Colonic mucosa (tissue), 4 donors: ENCODE results near the gene LCNL1. TPM values are rescaled to one million over a fixed set of nuclear protein-coding genes. Genes with fewer than 3 reads are reported as not detected.

Experiments
- DNase-seq: peaks from one replicate; pipeline ENCODE4 v3.0.0-alpha.2; 2020
- H3K27ac ChIP-seq: fragments of 200-600 bp; one replicate; pipeline ENCODE4 v1.8.0; 2021
- H3K27me3 ChIP-seq: fragments of 200-600 bp; one replicate; pipeline ENCODE4 v1.8.0; 2021
- H3K36me3 ChIP-seq: fragments of 200-600 bp; one replicate; pipeline ENCODE4 v1.8.0; 2021
- H3K4me1 ChIP-seq: fragments of 200-600 bp; one replicate; pipeline ENCODE4 v1.8.0; 2021; ENCODE audit warnings: mild to moderate bottlenecking
- H3K4me3 ChIP-seq: fragments of 200-600 bp; one replicate; pipeline ENCODE4 v1.8.0; 2021
- H3K9ac ChIP-seq, 2 donors: one replicate each; pipeline ENCODE4 v1.7.0; 2013; ENCODE audit warnings: control low read depth in 2 of 2, low read depth in 2 of 2, low read length in 2 of 2
- H3K9me3 ChIP-seq: fragments of 200-600 bp; one replicate; pipeline ENCODE4 v1.8.0; 2021
- intact Hi-C: fragments of 100-400 bp; cut with DNase I; formaldehyde crosslinking; loops from one replicate; pipeline ENCODE4 v1.14.1; 2022
- total RNA-seq, 2 donors: library from RNA; stranded (reverse); fragmentation: NEBNext Ultra II Directional in 1 of 2; extraction: Animal tissue kit (Norgen Biotek cat#: 25700) in 1 of 2; gene quantifications; one replicate each; pipeline ENCODE4 v1.2.1, GENCODE V29; 2021
- TF ChIP-seq, protein P1 (sequence below): fragments of 200-600 bp; IDR thresholded peaks from one replicate; pipeline ENCODE4 v1.8.0; 2022; ENCODE audit warnings: antibody characterized with exemption, mild to moderate bottlenecking
- donor health status: healthy.
- donor health status: DM: no; HTN: no; CAD: no.
- donor health status: DM: no; HTN: no; CAD: no.

Gene LCNL1
- total RNA-seq, 2 donors from 2014 or later, result not detected

DNA sequence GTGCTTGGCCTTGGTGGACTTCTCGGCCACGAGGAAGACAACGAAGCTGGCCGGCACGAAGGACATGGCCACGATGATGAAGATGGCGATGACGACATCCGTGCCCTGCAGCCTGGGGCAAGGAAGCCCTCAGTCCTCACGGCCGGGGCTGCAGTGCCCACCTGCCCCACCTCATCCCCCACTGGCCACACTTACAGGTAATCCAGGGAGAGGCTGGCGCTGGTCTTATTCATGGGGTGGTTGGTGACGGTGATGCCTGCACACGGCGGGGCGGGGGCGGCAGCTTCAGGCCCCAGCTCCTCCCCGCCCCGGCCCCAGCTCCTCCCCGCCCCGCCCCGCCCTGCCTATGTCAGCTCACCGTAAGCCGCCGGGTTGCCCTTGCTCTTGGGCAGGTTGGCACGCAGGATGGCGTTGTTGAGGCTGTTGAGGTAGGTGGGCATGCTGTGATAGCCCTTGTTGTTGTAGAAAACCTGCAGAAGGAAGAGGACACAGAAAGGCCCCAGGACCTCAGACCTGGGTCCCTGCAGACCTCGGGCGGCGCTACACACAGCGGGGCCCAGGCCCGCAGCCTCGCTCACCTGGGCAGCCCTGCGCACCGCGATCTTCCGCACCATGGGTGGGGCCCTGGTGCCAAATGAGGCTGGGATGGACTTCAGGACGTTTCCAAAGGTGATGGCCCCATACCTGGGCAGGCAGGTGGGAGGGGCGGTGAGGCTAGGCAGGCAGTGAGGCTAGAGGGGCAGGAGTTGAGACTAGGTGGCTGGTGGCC is 29.3 kb downstream of the LCNL1 start:
- Histone ChIP-seq H3K9me3 (no peaks in the 10 kb centered on the region), H3K4me1 (no peaks in the 10 kb centered on the region), H3K27ac (no peak overlapping the region), H3K9ac (no peak overlapping the region), H3K36me3 (no peaks in the 10 kb centered on the region), H3K27me3 (no peaks in the 10 kb centered on the region), H3K4me3 (no peak overlapping the region)
- intact Hi-C loops, result no loop called here
- no peak for DNase-seq
- TF ChIP-seq, protein P1, sequence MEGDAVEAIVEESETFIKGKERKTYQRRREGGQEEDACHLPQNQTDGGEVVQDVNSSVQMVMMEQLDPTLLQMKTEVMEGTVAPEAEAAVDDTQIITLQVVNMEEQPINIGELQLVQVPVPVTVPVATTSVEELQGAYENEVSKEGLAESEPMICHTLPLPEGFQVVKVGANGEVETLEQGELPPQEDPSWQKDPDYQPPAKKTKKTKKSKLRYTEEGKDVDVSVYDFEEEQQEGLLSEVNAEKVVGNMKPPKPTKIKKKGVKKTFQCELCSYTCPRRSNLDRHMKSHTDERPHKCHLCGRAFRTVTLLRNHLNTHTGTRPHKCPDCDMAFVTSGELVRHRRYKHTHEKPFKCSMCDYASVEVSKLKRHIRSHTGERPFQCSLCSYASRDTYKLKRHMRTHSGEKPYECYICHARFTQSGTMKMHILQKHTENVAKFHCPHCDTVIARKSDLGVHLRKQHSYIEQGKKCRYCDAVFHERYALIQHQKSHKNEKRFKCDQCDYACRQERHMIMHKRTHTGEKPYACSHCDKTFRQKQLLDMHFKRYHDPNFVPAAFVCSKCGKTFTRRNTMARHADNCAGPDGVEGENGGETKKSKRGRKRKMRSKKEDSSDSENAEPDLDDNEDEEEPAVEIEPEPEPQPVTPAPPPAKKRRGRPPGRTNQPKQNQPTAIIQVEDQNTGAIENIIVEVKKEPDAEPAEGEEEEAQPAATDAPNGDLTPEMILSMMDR, result no peak

DNA sequence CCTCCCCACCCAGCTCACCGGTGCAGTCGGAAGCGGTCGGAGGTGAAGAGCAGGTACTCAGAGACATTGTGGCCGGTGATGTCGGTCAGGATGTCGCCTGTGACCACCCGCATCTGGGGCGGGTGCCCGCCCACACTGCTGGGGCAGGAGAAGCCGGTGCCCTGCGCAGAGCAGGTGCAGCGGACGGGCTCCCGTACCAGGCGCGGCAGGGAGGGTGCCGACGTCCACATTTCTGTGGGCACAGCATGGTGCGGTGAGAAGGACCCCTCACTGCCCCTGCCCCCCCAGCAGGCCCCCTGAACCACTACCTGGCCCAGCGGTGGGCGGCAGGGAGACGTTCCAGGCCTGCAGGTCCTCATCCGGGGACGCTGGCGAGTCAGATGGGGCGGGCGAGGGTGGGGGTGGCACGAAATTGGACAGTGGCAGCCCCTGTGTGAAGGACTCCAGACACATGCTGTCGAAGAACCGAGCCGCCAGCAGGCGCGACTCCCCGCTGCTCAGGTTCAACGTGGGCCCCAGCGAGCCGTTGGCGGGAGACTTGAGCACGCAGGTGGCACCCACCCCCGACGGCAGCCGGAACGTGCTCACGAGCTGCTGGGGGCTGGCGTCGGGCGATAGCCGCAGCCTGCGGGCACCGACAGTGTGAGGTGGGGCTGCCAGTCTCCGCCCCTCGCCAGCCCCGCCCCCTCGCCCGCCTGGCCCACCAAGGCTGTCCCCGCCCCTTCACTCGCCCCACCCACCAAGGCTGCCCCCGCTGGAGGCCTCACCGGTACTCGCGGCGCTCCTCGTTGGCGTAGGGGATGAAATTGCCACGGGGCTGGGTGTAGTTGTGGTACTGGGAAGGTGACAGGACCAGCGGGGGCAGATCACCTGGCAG is 30.1 kb downstream of the LCNL1 start:
- intact Hi-C loops, result no loop called here
- Histone ChIP-seq H3K9ac (no peak overlapping the region), H3K27ac (no peak overlapping the region), H3K4me1 (no peaks in the 10 kb centered on the region), H3K27me3 (no peaks in the 10 kb centered on the region), H3K4me3 (no peak overlapping the region), H3K9me3 (no peaks in the 10 kb centered on the region), H3K36me3 (no peaks in the 10 kb centered on the region)
- DNase-seq, result no peak
- TF ChIP-seq, protein P1, result no peak

DNA sequence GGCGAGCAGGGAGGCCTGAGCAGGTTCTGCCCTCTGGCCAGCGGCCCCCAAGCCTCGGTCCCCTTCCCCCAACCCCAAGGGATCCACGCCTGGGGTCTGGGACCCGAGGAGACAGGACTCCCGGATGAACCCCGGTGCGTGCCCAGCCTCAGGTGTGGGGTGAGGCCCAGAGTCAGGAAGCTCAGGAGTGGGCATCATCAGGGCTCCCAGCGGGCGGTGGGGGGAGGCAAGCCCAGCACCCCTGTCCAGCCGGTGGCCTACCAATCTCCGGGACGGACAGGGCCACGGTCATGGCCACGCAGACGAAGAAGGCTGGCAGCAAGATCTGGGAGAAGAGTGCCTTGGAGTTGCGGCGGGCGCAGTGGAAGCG is 30.8 kb downstream of the LCNL1 start:
- H3K4me3 ChIP-seq, result no peak overlapping the region
- no peak overlapping the region for H3K27ac ChIP-seq
- DNase-seq, result no peak
- TF ChIP-seq, protein P1, result no peak
- intact Hi-C loops, result no loop called here
- no peaks in the 10 kb centered on the region for H3K27me3 ChIP-seq
- H3K36me3 ChIP-seq, result no peaks in the 10 kb centered on the region
- no peaks in the 10 kb centered on the region for H3K4me1 ChIP-seq
- H3K9me3 ChIP-seq, result no peaks in the 10 kb centered on the region
- H3K9ac ChIP-seq, result no peak overlapping the region

DNA sequence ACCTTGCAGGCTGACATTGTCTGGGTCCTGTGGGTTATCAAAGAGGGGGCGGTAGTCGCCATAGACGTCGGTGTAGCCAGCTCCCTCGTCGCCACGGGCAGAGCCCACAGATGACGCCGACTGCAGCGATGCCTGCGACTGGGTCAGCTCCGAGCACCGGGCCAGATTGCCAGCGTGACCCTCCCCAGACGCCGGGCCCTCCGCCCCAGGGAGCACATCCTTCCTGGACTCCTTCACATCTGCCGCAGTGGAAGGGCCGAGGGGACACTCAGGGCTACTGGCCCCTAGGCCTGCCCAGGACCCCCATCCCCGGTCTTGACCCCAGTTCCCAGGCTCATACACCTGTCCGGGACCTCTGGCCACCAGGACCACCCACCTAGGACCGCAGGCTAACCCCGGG is 31.4 kb downstream of the LCNL1 start:
- no peak overlapping the region for H3K27ac ChIP-seq
- TF ChIP-seq, protein P1, result no peak
- no peak for DNase-seq
- intact Hi-C loops, result no loop called here
- no peak overlapping the region for H3K9ac ChIP-seq
- no peaks in the 10 kb centered on the region for H3K27me3 ChIP-seq
- H3K4me1 ChIP-seq, result no peaks in the 10 kb centered on the region
- no peaks in the 10 kb centered on the region for H3K36me3 ChIP-seq
- H3K4me3 ChIP-seq, result no peak overlapping the region
- H3K9me3 ChIP-seq, result no peaks in the 10 kb centered on the region

DNA sequence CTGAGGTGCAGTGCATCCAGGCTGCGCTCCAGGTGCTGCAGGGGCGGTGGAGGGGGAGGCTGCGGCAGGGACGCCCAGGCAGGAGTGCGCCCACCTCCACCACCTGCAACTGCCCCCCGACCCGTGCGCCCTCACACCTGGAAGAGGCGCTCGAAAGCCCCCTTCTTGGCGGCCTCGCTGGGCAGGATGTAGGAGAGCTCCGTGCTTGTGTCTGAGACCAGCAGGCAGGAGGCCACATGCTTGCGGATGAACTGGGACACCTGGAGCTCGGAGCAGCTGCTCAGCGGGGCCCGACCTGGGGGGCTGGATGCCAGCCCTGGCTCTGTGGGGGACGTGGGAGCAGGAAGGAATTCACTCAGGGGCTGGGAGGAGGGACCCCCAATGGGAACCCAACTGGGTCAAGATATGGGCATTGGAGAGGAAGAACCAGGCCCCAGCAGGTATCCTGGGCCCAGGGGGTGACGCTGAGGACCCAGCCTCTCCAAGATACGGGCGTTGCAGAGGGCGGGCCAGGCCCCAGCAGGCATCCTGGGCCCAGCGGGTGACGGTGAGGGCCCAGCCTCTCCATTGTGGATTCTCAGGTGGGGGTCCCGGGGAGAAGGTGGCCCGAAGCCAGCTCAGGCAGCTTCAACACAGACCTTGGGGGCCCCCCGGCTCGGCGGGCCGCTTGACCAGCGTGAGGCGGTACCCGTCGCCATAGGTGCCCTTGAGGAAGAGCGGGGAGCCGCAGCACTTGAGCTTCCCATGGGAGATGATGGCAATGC is 32.2 kb downstream of the LCNL1 start:
- H3K9me3 ChIP-seq, result no peaks in the 10 kb centered on the region
- H3K4me3 ChIP-seq, result no peak overlapping the region
- H3K4me1 ChIP-seq, result no peaks in the 10 kb centered on the region
- intact Hi-C loops, result no loop called here
- H3K36me3 ChIP-seq, result no peaks in the 10 kb centered on the region
- H3K27me3 ChIP-seq, result no peaks in the 10 kb centered on the region
- DNase-seq, result no peak
- no peak overlapping the region for H3K9ac ChIP-seq
- H3K27ac ChIP-seq, result no peak overlapping the region
- TF ChIP-seq, protein P1, result no peak
